GM12872 (cell line): ENCODE data around the gene GJA4.

Experiments
- TF ChIP-seq, protein P1 (sequence below): IDR thresholded peaks from 3 replicates; pipeline ENCODE4 v1.5.1; 2011; ENCODE audit warnings: low read depth, mild to moderate bottlenecking, low read length, moderate library complexity; ENCODE audit not compliant: insufficient read depth

Gene GJA4

GRCh38 chr1:34792868-34793727 lies at the start of gene GJA4:
Gene GJA4, plus strand, starts transcription at chr1:34792999. Its CDS starts 1,215 bp downstream, at chr1:34794214.
- TF ChIP-seq, protein P1, sequence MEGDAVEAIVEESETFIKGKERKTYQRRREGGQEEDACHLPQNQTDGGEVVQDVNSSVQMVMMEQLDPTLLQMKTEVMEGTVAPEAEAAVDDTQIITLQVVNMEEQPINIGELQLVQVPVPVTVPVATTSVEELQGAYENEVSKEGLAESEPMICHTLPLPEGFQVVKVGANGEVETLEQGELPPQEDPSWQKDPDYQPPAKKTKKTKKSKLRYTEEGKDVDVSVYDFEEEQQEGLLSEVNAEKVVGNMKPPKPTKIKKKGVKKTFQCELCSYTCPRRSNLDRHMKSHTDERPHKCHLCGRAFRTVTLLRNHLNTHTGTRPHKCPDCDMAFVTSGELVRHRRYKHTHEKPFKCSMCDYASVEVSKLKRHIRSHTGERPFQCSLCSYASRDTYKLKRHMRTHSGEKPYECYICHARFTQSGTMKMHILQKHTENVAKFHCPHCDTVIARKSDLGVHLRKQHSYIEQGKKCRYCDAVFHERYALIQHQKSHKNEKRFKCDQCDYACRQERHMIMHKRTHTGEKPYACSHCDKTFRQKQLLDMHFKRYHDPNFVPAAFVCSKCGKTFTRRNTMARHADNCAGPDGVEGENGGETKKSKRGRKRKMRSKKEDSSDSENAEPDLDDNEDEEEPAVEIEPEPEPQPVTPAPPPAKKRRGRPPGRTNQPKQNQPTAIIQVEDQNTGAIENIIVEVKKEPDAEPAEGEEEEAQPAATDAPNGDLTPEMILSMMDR: no peak

GRCh38 chr1:34743775-34744174 lies 49.0 kb upstream of the GJA4 start:
- TF ChIP-seq, protein P1: no peak

DNA sequence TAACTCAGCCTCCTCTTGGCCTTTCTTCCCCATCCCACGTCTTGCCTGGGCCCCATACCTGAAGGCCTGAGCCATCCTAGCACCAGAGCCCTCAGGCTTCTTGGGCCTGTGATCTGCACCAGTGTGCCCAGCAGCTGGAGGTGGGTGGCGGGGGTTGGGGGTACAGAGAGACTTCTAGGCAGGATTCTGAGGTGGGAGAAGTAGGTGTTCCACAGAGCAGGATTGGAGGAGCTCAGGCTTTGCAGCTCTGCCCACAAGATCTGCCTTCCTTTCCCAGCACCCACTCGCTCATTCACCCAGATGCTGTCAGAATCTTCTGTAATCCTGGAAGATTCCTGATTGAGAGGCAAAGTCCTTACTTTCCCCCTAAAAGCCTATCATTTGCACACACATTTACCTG lies 47.9 kb upstream of the GJA4 start:
- TF ChIP-seq, protein P1: no peak

- TF ChIP-seq, protein P1: no peak
Observed at GRCh38 chr1:34745666-34746065, 47.1 kb upstream of the GJA4 start.

- TF ChIP-seq, protein P1: no peak
Observed at GRCh38 chr1:34746101-34746500, 46.7 kb upstream of the GJA4 start.

DNA sequence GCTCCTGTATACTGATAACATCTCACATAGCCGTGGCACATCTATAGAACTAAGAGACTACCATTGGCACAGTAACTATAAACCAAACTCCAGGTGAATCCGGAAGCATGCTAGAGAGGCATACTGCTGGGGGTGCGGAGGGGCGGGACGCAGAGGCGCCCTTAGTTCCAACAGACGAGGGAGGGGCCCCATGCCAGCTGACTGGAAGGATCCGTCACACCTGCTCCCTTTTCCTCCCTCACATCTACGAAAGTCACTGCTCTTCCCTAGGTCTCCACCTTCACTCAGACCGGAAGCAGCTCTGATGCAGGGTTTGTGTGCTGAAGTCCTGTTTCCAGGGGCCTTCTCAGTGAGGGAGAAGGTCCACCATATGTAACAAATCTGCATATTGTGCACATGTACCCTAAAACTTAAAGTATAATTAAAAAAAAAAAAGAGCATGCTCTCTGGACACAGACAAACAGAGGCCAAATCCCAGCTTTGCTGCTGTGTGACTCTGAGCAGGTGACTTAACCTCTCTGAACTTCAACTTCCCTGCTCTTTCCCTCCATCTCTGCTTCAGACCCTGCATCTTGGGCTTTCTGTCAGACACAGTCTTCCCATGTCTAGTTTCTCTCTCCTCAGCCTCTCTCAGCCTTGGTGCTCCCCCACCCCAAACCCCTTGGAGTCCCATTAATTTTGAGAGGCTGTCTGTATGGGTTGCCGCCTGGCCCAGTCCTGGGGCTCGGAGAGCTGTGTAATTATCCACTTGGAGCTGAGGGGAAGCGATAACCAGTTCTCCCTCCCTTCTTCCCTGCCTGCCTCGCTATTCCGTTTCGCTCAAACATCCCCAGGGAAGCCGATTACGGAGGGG lies 45.8 kb upstream of the GJA4 start:
- TF ChIP-seq, protein P1: no peak

DNA sequence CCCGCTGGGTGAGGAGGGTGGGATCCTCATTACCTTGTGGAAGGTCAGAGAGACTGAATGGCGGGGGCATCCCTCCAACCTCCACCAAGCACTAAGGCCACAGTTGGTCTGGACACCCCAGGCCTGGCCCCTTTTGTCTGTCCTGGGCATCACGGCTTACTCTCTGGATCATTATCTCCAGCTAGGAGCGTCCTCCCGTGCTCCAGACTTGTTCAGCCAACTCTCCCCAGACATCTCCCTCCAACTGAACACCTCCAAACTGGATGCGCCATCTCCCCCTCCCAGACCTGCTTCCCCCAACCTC lies 45.2 kb upstream of the GJA4 start:
- TF ChIP-seq, protein P1: no peak
